Left forelimb (tissue), 1 donor: ENCODE measurements around the gene GPAT2.
"Not testable (repeated sequence)": the region's sequence is repeated elsewhere in the genome, so short reads cannot be mapped to it uniquely, and the experiment has no call there.

Source experiments
- DNase-seq: peaks from one replicate; pipeline ENCODE4 v3.0.0-alpha.2; 2018; ENCODE audit warnings: low spot score

The GPAT2 gene

GRCh38 chr2:96034792-96035191 lies at the start of gene GPAT2:
TSS of gene GPAT2 (minus strand) at chr2:96034916. CDS start at chr2:96032359, 2,557 bp downstream.
- not testable (repeated sequence) for DNase-seq

GRCh38 chr2:96083989-96084857 lies 49.5 kb upstream of the GPAT2 start:
- peak; percentile 53 for DNase-seq

GRCh38 chr2:96083064-96083939 lies 48.6 kb upstream of the GPAT2 start:
- DNase-seq = peak; percentile 51

GRCh38 chr2:96082211-96083063 lies 47.7 kb upstream of the GPAT2 start:
- peak; percentile 38 for DNase-seq

GRCh38 chr2:96081042-96081441 lies 46.3 kb upstream of the GPAT2 start:
- DNase-seq = no peak

- no peak for DNase-seq
These were observed 40.6 kb upstream of the GPAT2 start for GRCh38 chr2:96075199-96075771.

- no peak for DNase-seq
These were observed 39.4 kb upstream of the GPAT2 start for GRCh38 chr2:96074156-96074555.

- no peak for DNase-seq
These were observed 38.6 kb upstream of the GPAT2 start for GRCh38 chr2:96073170-96073775.

GRCh38 chr2:96072746-96073145 lies 38.0 kb upstream of the GPAT2 start:
- DNase-seq = no peak

GRCh38 chr2:96071977-96072491 lies 37.3 kb upstream of the GPAT2 start:
- DNase-seq = not testable (repeated sequence)

- not testable (repeated sequence) for DNase-seq
These were observed 36.6 kb upstream of the GPAT2 start for GRCh38 chr2:96071087-96071976.

GRCh38 chr2:96070351-96070750 lies 35.6 kb upstream of the GPAT2 start:
- DNase-seq = not testable (repeated sequence)

- DNase-seq = not testable (repeated sequence)
These were observed 35.2 kb upstream of the GPAT2 start for GRCh38 chr2:96069878-96070277.

GRCh38 chr2:96067902-96068581 lies 33.3 kb upstream of the GPAT2 start:
- DNase-seq = not testable (repeated sequence)

GRCh38 chr2:96067098-96067660 lies 32.5 kb upstream of the GPAT2 start:
- DNase-seq = not testable (repeated sequence)

GRCh38 chr2:96066511-96066910 lies 31.8 kb upstream of the GPAT2 start:
- DNase-seq = not testable (repeated sequence)

GRCh38 chr2:96065954-96066353 lies 31.2 kb upstream of the GPAT2 start:
- DNase-seq = not testable (repeated sequence)

GRCh38 chr2:96065381-96065930 lies 30.7 kb upstream of the GPAT2 start:
- DNase-seq = no peak
